T-helper 22 cell (primary cell): ENCODE results near the gene ULBP3.
"Not testable (repeated sequence)": the region's sequence is repeated elsewhere in the genome, so short reads cannot be mapped to it uniquely, and the experiment has no call there.

Experiments used
- DNase-seq: peaks from one replicate; pipeline ENCODE4 v3.0.0-alpha.2; 2020; ENCODE audit warnings: low read depth

The ULBP3 gene

GRCh38 chr6:150076196-150076893, 7.4 kb upstream of the ULBP3 start:
- no peak for DNase-seq

- DNase-seq, result no peak
Observed at GRCh38 chr6:150075034-150075421, 6.1 kb upstream of the ULBP3 start.

- not testable (repeated sequence) for DNase-seq
Observed at GRCh38 chr6:150074396-150075033, 5.6 kb upstream of the ULBP3 start.

- peak; percentile 30 for DNase-seq
Observed at GRCh38 chr6:150072201-150072600, 3.3 kb upstream of the ULBP3 start.

- DNase-seq, result no peak
Observed at GRCh38 chr6:150070236-150070818, 1.4 kb upstream of the ULBP3 start.

GRCh38 chr6:150069706-150070105, 785 bp upstream of the ULBP3 start:
- no peak for DNase-seq

GRCh38 chr6:150068151-150068550, 770 bp downstream of the ULBP3 start:
- DNase-seq, result no peak

GRCh38 chr6:150065083-150065482, 3.8 kb downstream of the ULBP3 start:
- DNase-seq, result no peak

GRCh38 chr6:150063640-150064039, 5.3 kb downstream of the ULBP3 start:
- DNase-seq, result no peak

GRCh38 chr6:150059973-150060372, 8.9 kb downstream of the ULBP3 start:
- DNase-seq, result not testable (repeated sequence)

- DNase-seq, result no peak
Observed at GRCh38 chr6:150058986-150059385, 9.9 kb downstream of the ULBP3 start.

- no peak for DNase-seq
Observed at GRCh38 chr6:150058231-150058792, 10.6 kb downstream of the ULBP3 start.

- DNase-seq, result no peak
Observed at GRCh38 chr6:150057501-150057951, 11.4 kb downstream of the ULBP3 start.

GRCh38 chr6:150056916-150057315, 12.0 kb downstream of the ULBP3 start:
- no peak for DNase-seq

- DNase-seq, result no peak
Observed at GRCh38 chr6:150056156-150056555, 12.8 kb downstream of the ULBP3 start.

- DNase-seq, result no peak
Observed at GRCh38 chr6:150055131-150055530, 13.8 kb downstream of the ULBP3 start.

- no peak for DNase-seq
Observed at GRCh38 chr6:150053450-150053849, 15.5 kb downstream of the ULBP3 start.

- DNase-seq, result no peak
Observed at GRCh38 chr6:150050846-150051245, 18.1 kb downstream of the ULBP3 start.

- DNase-seq, result no peak
Observed at GRCh38 chr6:150048099-150048498, 20.8 kb downstream of the ULBP3 start.

- no peak for DNase-seq
Observed at GRCh38 chr6:150046943-150047342, 22.0 kb downstream of the ULBP3 start.

GRCh38 chr6:150044621-150045145, 24.2 kb downstream of the ULBP3 start:
- no peak for DNase-seq

GRCh38 chr6:150043501-150044412, 25.2 kb downstream of the ULBP3 start:
- no peak for DNase-seq
